Measurements from ENCODE around the gene DCN.
"Not testable (repeated sequence)": the region's sequence is repeated elsewhere in the genome, so short reads cannot be mapped to it uniquely, and the experiment has no call there.

The DCN gene

DNA sequence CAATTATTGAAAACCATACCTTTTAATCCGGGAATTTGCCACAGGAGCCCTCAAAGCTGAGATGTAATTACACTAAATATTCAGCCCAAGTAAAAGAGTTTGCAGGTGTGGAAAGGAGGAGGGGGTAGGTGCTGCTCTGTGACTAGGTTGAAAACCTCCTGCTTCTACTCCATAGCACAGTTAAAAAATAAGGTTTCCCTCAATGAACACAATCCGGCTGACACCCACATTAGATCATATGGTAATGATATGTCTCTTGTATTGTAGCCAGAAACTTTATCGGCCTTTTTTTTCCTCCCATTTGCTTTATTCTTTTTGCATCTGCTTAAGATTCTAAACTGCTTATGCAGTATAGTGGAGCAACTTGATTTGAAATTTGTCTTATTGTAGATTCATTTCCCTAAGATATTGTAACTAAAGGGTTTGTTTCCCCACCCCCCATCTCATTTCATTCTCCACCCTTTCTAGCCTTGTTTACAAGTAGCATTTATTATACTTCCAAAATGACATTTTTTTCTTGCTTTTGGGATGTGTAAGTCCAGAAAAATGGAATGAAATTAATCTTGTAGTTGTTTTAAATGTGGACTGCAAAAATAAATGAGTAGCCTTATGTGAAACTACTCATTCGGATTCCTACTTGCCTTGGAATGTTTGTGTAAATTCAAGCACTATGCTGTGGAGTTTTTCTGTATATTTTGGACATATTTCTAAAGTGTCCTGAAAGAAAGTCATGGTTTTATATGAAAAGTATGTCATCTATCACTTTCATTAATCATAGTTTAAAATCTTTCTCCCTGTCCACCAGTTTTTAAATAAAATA is at the start of gene DCN:
Gene DCN (minus strand): TSS at position 182 of the 820 bp plus-strand sequence. CDS start 4,265 bp downstream, outside the sequence.
- no peak for DNase-seq

DNA sequence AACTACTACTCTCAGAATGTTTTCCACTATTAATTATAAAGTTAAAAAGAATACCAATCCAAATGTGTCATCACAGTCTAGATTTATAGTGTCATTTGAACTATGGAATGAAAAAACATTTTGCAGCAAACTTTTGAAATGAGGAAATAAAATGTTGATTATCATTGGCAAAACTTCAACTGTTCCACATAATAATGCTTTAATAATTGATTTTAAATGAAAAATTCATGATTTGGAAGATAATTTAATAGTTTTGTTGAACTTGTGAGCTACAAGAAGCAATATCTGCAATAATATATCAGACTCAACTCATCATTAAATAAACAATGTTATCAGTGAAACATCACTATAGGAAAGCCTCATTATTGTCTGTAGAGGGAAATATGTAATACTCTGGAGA is 48.2 kb upstream of the DCN start:
- no peak for DNase-seq

GRCh38 chr12:91226951-91227350 is 44.3 kb upstream of the DCN start:
- DNase-seq: no peak

DNA sequence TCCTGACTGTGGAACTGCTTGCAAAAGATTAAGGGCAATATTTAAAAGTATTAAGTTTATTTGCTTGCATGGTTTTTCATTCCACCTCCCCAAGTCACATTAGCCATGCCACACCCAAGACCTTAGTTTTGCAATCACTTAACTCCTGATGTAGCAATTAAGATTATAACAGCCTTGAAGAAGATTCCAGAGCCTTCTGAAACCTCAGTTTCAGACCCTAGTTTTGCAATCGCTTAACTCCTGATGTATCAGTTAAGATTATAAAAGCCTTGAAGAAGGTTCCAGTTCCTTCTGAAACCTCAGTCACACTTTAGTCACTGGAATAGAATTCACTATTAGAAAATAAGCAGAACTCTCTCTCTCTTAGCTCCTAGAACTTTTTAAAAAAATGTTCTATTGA is 42.7 kb upstream of the DCN start:
- no peak for DNase-seq

DNA sequence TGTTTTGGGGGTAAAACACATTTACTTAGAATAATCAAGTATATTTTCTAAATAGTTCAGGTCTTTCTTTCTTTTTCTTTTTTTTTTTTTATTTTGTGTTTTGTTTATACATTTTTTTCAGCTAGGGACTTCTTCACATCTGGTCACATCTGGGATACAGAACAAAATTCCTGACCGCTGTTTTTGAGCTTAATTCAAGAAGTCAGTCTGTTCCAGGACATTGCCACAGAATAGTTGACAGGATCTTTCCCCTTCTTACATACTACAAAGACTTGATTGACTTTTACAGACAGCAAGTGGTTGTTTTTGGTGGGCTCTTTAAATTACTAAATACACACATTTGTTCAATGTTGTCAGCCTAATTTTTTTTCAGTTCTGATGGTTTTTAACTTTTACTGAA is 41.8 kb upstream of the DCN start:
- no peak for DNase-seq

GRCh38 chr12:91222746-91223145 is 40.1 kb upstream of the DCN start:
- DNase-seq: no peak

DNA sequence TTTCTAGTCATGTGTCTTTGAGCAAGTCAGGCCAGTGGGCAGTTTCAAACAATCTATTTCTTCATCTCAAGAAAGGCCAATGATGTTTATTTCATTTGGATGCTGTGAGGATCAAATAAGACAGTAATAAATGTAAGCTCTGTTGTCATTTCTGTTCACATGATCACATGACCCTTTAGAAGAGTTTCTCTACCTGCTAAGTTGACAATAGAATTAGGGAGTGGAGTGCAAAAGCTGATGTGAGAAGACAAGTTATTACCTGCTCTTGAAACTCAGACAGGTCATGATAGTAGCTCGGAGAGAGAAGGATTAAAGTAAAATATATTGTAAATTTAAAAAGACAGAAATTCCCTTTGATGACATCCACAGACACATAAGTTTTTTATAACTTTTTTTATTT is 37.3 kb upstream of the DCN start:
- no peak for DNase-seq

- DNase-seq: no peak
These were observed 36.9 kb upstream of the DCN start for GRCh38 chr12:91219511-91219910.

DNA sequence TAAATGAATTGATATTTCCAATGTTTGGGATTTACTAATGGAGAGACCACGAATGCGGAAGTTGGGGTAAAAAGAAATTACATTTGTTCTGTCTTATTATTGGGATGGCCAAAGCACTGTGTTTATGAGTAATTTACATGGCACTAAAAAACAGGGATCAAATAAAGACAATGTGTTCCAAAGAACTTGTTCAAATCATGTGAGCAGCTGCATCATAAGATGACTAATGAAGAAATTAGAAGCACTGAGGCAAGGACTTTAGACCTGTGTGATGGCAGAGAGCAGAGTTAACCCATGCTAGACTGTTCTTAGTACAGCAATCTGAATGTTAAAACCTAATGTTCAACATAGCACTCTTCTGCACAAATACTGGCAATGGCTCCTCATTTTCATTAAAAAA is 34.3 kb upstream of the DCN start:
- DNase-seq: no peak

DNA sequence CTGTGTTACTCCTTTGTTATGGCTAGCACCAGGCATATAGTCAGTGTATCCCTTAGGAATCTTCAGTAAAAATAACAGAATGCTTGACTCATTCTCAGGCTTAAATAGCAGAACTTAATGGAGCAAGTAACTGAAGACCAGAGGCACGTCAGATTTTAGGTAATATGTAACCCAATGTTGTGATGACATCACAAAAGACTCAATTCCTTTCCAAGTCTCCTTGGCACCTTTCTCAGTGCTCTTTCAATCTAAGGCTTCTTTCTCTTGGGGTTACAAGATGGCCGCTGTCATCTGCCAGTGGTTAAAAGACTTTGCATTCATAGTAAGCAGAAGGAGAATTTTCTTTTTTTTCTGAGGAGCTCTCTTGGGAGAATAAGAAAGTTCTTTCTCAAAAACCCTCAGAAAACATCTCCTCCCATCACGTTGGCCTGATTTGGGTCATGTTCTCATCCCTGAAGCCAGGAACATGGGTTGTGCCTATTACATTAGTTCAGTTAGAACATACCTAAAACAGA is 33.4 kb upstream of the DCN start:
- DNase-seq: no peak

- no peak for DNase-seq
These were observed 29.2 kb upstream of the DCN start for GRCh38 chr12:91211866-91212265.

- DNase-seq: no peak
These were observed 28.0 kb upstream of the DCN start for GRCh38 chr12:91210618-91211017.

- DNase-seq: no peak
These were observed 27.5 kb upstream of the DCN start for GRCh38 chr12:91210144-91210543.

DNA sequence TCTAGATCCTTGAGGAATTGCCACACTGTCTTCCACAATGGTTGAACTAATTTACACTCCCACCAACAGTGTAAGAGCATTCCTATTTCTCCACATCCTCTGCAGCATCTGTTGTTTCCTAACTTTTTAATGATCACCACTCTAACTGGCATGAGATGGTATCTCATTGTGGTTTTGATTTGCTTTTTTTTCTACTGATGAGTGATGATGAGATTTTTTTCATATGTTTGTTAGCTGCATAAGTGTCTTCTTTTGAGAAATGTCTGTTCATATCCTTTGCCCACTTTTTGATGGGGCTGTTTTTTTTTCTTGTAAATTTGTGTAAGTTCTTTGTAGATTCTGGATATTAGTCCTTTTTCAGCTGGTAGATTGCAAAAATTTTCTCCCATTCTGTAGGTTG is 24.7 kb upstream of the DCN start:
- not testable (repeated sequence) for DNase-seq

DNA sequence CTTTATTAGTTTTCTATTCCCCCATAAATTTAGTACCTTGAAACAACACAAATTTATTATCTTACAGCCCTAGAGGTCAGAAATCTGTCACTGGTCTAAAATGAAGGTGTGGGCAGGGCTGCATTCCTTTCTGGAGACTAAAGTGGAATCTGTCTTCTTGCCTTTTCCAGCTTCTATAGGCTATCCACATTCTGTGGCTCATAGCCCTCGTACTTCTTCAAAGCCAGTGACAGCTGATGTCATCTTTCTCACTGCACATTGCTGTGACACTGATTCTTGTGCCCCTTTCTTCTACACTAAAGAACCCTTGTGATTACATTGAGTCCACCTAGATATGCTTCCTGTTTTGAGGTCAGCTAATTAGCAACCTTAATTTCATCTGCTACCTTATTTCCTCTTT is 23.2 kb upstream of the DCN start:
- no peak for DNase-seq

DNA sequence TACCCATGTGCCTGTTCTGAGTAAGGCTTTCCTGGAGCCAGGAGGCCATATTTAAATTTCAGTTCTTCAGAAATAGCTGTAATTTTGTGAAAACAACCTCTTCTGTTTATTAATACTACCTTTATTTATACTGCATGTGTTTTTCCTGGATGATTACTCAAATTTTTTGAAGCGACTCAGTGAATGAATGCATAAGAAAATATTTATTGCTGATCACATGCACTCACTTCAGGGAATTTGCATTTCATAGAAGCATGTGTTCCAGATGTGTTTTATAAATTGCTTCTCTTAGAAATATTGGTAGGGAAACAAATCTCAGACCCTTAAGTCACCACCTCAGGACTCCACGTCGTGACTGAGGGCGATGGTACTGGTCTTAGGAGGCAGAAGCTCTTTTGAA is 21.8 kb upstream of the DCN start:
- DNase-seq: no peak

- no peak for DNase-seq
These were observed 21.0 kb upstream of the DCN start for GRCh38 chr12:91203610-91204009.

- DNase-seq: no peak
These were observed 19.8 kb upstream of the DCN start for GRCh38 chr12:91202390-91202789.

- no peak for DNase-seq
These were observed 13.8 kb upstream of the DCN start for GRCh38 chr12:91196436-91196835.

DNA sequence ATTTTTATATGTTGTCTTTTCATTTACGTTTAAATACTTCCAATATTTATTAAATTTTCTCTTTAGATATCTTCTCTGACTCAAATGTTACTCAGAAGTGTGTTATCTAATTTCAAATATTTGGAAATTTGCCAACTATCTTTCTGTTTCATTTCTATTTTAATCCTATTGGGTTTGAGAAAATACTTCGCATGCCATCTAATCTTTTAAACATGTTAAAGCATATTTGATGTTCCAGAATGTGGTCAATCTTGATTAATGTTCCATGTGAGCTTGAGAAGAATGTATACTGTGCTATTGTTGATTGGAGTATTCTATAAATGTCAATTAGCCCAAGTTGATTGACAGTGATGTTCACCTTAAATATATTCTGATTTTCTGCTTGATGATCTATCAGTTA is 11.9 kb upstream of the DCN start:
- no peak for DNase-seq

- no peak for DNase-seq
These were observed 9.0 kb upstream of the DCN start for GRCh38 chr12:91191513-91192111.

DNA sequence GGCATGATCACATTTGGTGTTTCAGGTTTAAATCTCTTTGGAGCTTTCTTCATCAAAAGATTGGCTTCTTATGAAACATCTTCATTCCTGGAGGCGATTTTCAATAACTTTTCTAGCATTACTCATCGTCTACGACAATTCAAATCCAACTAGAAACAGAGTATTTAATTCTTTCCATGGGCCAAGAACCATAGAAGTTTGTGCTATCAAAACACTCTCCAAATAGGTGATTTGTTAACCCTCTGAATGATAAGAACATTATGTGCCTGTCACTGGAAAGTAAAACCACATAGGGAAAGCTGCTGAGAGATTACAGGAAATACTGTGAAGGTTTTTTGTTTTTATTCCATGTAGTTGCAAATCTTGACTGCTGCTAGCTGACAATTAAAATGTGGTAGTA is 6.9 kb upstream of the DCN start:
- no peak for DNase-seq

GRCh38 chr12:91188778-91189177 is 6.2 kb upstream of the DCN start:
- DNase-seq: no peak

GRCh38 chr12:91186156-91186555 is 3.5 kb upstream of the DCN start:
- DNase-seq: no peak

DNA sequence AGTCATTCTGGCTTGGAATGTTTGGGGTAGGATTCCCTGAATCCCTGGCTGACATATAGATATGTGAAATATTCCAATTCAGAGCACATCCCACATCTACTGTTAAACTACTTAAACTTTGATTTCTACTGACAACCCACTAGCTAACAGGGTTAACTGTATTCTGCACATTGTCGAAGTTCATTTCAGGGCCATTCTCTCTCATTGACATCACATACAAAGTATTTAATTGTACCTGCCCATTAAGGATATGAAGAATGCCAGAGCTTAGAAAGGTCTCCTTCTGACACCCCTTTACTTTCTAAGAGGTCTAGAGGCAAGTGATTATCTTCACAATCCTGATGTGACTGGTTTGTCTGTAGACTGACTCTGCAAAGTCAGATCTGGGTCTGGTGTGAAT is 2.8 kb upstream of the DCN start:
- DNase-seq: no peak
